HuH-7.5 (cell line): ENCODE measurements around the gene C2orf80.
"Not testable (repeated sequence)": the region's sequence is repeated elsewhere in the genome, so short reads cannot be mapped to it uniquely, and the experiment has no call there.

Experiments
- DNase-seq: peaks from one replicate; pipeline ENCODE4 v3.0.0; 2011; ENCODE audit warnings: low spot score

The C2orf80 gene

DNA sequence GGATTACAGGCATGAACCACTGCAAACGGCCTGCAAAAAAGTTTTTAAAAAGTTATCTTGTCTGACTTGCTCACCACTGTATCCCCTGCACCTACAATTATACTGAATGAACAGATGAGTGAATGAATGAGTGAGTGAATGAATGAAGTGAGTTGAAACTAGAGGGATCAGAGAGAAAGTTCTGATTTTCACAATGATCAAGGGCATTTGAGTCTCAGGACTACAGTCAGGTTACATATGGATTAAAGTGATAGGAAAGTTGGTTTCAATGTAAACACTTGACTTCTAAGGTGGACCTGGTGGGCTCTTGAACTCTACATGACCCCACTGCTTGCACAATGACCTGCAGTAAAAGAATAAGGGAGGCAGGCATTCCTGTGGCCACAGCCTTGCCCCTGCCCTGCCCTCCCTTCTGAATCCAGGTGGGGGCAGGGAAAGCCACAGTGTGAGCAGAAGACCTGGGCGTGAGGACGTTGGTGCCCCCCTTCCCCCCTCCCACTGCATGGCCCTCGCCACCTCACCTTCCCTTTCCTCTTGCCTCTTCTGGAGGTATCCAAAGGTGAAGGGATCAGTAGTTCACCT, 10.7 kb downstream of the C2orf80 start:
- DNase-seq = no peak

DNA sequence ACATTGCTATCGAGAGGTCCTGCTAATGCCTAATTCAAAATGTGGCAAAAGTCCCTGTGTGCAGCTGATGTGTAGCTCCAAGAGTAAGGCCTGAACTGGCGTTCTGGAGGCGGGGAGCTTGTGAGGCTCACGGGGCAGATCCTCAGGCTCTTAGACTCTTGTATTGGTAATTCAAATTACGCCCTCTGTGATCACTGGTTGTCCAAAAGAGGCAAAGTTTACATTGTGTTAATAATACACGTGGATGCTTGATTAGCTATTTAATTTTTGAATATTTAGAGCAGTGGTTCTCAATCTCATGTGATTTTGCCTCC, 14.0 kb downstream of the C2orf80 start:
- no peak for DNase-seq

DNA sequence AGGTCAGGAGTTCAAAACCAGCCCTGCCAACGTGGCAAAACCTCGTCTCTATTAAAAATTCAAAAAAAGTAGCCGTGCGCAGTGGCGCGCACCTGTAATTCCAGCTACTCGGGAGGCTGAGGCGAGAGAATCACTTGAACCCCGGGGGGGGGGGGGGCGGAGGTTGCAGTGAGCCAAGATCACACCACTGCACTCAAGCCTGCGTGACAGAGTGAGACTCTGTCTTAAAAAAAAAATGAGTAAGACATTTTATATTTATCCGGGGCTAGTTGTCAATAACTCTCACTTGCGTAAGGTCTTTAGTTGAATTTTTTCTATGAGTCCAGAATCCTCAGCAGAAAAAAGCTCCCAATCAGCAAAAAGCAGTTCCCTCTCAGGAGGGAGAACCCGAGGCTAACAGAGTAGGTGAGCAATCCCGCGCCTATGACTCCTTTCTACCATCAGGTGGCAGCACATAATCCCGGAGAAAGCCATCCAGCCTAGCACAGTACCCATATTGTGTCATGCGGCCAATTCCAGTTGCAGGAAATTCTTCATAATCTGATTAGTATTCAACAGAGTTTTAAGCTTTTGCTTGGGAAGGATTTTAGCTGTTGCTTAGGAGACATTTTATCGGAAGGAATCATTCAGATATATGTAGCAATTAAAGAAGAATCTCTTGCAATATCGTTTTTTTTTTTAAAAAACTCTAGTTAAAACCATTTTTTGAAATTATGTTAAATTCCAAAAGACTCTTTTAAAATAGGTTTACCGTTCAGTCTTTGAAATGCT, 14.6 kb downstream of the C2orf80 start:
- peak; percentile 51 for DNase-seq

DNA sequence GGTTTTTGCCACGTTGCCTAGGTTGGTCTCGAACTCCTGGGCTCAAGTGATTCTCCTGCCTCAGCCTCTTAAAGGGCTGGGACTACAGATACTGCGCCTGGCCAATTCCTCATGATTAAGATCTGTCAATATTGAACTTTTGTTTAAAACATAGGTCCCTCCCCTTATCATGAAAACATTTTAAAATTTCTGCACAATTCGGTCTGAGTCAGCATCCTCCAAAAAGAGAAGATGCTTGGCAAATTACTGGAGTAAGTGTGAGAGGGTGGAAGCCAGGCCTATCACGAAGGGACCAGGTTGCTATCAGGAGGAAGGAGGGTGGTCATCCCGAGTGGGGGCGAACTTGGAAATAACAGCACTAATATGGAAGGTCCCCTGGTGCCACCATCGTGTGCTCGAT, 15.7 kb downstream of the C2orf80 start:
- DNase-seq = no peak

DNA sequence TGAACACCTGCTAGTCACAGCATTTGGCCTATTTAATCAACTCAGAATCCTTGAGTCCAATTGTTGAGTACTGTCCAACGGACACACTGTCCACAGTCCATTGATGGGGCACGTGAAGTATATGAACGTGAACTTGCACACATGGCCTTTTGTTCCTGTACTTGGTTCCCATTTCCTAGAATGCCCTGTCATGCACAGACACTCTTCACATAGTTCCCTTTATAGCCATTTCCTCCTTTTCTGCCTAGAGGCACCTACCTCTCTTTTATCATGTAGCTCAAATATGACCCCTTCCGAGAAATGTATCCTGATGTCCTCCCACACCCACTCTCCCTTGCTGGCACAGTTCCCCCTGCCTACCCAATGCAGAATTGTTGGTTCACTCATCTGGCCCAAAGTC, 17.7 kb downstream of the C2orf80 start:
- no peak for DNase-seq

DNA sequence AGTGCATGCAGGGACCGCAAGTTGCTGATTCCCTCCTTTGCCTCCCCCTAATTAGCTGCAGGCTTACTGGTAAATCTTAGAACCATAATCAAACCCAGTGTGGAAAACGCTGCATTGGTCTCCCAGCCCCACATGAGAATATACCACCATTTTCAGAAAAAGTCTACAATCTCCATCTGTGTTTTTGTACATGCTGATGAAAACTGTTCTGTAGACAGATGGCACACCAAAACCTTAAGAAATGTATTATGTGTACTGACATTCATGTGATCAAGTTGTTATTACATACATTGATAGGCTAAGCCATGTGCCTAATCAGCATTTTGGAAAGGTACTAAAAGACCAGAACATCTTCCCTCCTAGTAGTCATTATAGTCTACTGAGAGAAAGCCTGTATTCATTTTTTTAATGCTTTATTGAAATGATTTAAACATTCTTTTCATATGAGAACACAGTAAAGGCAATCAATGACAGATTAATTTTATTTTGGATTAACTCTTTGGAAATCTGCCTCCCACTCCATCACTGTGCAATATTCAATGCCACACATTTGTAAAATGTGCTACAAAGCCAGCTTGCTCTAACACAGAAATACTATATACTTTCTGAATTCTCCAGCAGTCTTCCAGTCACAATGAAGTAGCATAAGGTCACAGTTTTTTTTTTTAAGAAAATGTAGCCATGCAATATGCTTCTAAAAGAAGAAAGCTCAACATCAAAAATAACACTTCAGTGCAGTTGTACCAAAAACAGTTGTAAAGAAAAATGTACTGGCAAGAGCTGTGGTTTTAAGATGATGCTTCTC, 24.7 kb downstream of the C2orf80 start:
- no peak for DNase-seq

DNA sequence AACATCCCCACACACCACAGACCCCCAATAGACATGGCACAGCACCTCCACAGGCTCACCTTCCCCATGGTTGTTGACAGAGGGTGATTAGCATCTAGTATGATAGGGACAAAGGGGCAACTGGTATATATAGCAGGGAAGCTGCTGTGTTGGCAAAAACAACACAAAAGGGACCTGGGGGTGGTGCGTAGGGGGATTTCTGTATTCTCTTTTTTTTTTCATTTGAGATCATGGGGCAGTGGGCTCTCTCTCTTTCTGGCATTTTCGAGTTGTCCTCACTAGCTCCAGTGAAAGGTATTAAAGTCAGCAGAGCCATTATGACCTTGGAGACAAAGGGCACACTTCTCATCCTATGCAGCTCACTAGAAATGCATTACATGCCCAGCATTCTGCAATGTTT, 26.3 kb downstream of the C2orf80 start, which contains the start of gene CRYGA:
CRYGA (minus strand) TSS at position 101 of the 400 bp plus-strand sequence; CDS start at position 68, 33 bp downstream.
- DNase-seq = no peak

DNA sequence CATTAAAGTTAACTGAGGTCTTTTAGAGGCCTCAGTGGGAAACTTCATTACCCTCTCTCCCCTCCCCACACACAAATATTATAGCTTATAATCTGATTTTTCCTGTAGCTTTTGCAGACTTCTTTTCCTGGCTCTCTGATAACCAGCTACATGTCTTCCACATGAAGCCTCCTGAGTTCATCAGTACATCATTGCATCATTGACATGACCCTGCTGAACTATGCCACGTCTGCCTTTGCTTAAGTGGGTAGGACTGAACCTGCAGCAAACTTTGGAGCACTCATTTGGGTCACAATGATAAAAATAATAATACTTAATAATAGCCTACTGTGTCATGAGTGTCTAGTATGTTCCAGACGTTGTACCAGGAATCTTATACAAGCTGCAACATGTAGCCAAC, 33.4 kb downstream of the C2orf80 start:
- no peak for DNase-seq

DNA sequence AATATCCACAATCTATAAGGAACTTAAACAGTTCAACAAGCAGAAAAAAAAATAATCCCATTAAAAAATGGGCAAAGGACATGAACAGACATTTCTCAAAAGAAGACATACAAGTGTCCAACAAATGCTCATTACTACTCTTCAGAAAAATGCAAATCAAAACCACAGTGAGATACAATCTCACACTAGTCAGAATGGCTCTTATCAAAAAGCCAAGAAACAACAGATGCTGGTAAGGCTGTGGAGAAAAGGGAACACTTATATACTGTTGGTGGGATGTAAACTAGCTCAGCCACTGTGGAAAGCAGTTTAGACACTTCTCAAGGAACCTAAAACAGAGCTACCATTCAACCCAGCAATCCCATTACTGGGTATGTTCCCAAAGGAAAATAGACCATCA, 36.7 kb downstream of the C2orf80 start:
- no peak for DNase-seq

DNA sequence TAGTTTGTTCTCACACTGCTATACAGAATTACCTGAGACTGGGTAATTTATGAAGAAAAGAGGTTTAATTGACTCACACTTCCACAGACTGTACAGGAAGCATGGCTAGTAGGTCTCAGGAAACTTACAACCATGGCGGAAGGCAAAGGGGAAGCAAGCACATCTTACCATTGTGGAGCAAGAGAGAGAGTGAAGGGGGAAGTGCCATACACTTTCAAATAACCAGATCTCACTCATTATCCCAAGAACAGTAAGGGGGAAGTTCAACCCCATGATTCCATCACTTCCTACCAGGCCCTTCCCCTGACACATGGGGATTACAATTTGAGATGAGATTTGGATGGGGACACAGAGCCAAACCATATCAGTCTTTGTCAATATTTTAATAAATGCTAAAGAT, 38.9 kb downstream of the C2orf80 start:
- DNase-seq = no peak

DNA sequence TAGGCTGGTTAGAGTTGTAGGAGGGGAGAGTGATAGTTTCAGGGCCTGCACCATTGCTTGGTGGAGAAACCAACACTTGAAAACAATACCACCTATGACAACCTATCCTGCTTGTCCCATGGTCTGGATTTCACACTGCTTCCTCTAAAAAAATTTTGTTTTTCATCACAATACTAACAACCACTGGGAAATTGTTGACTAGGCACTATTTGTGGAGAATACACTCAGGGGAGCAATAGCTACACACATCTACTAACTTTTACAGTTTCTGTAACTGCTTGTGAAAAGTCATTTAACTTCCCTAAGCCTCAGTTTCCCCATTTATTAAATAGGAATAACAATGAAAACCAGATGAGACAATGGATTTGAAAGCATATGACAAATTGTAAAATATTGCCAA, 39.7 kb downstream of the C2orf80 start:
- DNase-seq = no peak

DNA sequence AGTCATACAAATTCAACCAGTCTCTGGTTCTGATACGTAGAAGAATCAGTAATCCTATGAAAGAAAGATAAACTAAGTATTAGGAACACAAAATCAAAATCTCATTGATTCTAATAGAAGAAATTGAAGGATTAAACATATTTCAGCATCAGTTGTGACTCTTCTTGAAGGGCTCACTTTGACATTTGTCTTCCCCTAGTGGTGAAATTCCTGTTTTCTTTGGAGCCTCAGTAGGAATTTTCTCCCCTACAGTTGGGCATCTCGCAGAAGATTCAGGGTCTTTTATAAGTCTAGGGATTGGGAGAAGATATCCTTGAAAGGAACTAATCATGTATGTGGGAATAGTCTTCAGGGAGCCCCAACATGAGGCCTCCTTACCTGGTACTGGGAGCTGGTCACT, 41.0 kb downstream of the C2orf80 start:
- no peak for DNase-seq

DNA sequence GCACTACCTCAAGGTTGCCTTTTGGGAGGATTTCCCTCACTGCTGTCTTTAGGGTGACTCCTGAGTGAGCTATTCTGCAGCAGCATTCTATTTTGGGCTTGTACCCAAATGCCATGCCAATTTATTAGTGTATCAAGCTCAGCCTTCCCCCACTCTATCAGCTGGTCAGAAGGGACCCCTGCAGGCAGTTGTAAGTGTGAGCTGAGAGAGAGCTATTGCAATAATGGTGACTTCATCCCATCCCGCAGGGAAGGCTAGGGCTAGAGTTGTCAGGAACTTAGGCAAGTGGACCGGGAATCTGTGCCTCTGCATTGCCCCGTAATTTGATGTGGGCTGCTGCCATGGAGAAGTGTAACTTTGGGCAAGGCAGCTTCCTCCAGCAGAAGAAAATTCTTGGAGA, 42.1 kb downstream of the C2orf80 start:
- no peak for DNase-seq

DNA sequence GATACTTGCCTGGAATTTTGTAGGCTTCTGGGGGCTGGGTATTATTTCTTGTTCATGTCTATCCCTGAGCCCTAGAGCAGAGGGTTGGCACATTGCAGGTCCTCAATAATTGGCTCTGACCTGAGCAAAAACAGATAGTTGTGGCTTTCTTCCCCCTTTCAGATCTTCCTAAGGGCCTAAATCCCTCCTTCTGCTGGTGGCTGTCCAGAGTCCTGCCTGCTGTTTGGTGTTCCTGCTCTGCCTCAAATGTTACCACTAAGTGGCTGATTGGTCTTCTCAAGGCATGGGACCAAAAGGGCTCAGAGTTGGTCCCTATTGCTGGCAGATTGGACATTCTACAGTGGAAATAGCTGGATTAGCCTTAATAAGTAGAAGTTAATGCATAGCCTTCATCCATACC, 42.8 kb downstream of the C2orf80 start:
- DNase-seq = no peak

DNA sequence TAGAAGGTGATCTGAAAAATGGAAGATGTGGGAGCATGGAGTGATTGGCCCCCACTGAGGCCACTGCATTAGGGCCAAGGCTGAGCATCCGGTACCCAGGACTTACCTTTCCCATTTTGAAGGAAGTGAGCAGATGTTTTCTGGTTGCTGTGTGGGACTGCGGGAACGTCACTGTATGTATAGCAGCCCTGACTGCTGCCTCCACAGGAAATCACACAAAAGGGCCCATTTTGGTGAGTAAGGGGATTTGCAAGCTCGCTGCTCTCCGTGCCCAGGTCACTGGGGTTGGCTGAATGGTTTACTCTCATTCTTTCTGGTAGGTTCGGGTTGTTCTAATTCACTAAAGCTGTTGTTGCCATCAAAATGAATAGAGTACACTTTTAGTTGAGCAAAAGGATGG, 43.8 kb downstream of the C2orf80 start, which contains the start of gene CRYGB:
CRYGB (minus strand) TSS at position 153 of the 400 bp plus-strand sequence; CDS start at position 115, 38 bp downstream.
- no peak for DNase-seq

DNA sequence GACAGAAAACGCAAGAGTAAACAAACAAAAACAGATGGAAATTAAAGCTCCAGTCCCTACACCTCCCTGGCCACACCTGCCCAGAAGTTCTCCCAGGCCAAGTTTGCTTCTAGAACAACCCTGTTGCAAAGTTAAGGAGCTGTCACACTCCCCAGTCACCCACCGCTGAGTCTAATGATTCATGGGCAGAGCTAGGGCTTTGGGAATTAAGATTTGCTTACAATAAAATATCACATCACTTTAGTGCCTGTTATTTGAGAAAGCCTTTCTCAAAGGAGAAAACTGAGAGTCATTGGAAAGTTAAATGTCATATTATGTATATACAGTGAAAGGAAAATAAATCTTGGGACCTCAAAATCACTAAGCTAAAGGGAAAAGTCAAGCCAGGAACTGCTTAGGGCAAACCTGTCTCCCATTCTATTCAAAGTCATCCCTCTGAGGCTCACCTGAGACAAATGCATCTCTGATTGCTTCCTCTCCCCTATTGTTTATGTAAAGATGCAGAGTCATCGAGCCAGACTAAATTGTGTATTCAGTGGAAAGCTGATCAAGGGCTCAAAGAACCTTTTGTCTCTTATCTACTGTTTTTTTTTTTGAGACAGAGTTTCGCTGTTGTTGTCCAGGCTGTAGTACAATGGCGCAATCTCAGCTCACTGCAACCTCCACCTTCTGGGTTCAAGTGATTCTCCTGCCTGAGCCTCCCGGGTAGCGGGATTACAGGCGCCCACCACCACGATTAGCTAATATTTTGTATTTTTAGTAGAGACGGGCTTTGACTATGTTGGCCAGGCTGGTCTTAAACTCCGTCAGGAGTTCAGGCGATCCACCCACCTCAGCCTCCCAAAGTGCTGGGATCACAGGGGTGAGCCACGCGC, 46.7 kb downstream of the C2orf80 start:
- no peak for DNase-seq

DNA sequence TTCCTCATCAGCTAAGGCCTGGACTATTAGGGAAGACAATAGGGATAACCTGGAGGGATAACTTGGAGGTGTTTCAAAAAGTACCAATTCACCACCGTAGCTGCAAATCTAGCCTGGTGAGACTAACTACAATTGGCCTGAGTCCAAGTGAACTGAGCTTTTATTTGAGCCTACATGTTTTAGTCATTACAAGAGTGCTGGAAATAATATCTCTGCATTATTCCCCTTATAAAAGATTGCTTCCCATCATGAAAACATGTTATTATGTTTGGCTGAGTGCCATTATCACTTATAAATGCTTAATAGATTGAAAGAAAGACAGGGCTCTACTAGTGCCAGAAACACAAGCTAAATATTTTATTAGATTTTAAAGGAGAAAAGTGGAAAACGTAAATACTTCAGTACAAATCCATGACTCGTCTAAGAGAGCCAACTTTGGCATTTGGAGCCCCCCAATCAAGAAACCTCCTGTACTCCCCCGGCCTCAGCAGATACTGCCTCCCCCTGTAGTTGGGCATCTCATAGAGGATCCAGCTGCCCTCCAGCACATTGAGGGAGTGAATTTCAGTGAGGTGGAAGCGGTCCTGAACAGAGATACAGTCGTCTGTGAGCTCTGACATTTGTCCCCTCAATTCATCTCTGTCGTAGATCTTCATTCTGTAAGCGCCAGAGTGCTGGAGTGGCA, 47.4 kb downstream of the C2orf80 start:
- DNase-seq = no peak

DNA sequence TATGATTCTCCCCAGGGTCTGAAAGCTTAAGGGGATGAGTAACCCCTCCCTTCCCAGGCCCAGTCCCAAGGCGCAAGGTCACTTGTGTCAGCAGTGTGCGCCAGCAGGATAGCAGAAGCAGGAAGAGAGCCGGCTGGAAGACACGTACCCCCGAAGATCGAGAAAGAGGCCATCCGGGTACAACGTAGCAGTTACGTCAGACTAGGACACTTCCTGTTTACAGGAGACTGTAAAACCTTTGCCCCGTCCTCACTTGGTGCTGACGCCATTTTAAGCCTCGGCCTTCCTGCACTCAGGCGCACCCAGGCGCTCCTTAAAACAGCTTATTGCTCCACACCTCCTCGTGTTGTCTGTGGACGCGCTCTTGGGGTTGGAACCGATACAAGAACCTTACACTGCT, 50.4 kb downstream of the C2orf80 start:
- DNase-seq = no peak

DNA sequence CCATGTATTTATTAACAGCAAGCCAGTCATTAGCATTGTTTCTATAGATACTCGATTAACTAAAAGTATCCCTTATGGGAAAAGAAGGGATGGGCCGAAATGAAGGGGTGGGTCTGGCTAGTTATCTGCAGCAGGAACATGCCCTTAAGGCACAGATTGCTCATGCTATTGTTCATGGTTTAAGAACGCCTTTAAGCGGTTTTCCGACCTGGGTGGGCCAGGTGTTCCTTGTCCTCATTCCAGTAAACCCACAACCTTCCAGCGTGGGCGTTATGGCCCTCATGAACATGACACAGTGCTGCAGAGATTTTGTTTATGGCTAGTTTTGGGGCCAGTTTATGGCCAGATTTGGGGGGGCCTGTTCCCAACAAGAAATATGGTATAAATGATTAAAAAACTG, 51.5 kb downstream of the C2orf80 start:
- DNase-seq = not testable (repeated sequence)

DNA sequence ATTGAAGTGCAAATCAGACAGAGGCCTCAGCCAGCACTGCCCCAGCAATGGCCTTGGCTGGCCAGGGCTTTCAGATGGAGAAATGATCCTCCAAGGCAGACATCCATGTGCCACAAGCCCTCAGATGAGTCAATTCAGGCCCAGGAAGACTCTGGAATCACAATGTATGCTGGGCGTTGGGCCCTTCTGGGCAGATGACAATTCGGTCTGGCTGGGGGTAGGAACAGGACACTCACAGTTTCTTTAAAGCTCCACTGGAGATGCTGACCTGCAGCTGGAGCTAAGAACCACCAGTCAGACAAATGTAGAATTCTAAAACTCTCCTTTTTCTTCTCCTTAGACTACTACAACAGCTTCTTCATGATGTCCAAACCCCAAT, 53.1 kb downstream of the C2orf80 start:
- DNase-seq = no peak
